ENCODE data around the gene AADACL4.
"Not testable (repeated sequence)": the region's sequence is repeated elsewhere in the genome, so short reads cannot be mapped to it uniquely, and the experiment has no call there.

AADACL4 gene

GRCh38 chr1:12709696-12710095 is 65.8 kb downstream of the AADACL4 start:
- DNase-seq (ENCODE audit: low read depth in 1 of 2, low spot score in 1 of 2), result no peak

- DNase-seq (ENCODE audit: low read depth in 1 of 2, low spot score in 1 of 2), result no peak
These were observed 67.7 kb downstream of the AADACL4 start for GRCh38 chr1:12711536-12711935.

- no peak for DNase-seq (ENCODE audit: low read depth in 1 of 2, low spot score in 1 of 2)
These were observed 68.2 kb downstream of the AADACL4 start for GRCh38 chr1:12712076-12712475.

- DNase-seq (ENCODE audit: low read depth in 1 of 2, low spot score in 1 of 2), result no peak
These were observed 69.0 kb downstream of the AADACL4 start for GRCh38 chr1:12712929-12713328.

GRCh38 chr1:12713651-12714050 is 69.8 kb downstream of the AADACL4 start:
- not testable (repeated sequence) for DNase-seq (ENCODE audit: low read depth in 1 of 2, low spot score in 1 of 2)

- no peak for DNase-seq (ENCODE audit: low read depth in 1 of 2, low spot score in 1 of 2)
These were observed 71.0 kb downstream of the AADACL4 start for GRCh38 chr1:12714710-12715475.

GRCh38 chr1:12715896-12716437 is 72.1 kb downstream of the AADACL4 start, which contains the start of gene AADACL3:
AADACL3 (plus strand) TSS chr1:12716110; CDS start chr1:12716177, 67 bp downstream.
- no peak for DNase-seq (ENCODE audit: low read depth in 1 of 2, low spot score in 1 of 2)

All from activated T-helper 1 cell treated with anti-CD3 and anti-CD28 coated beads, Interleukin-2, amount 50 U/mL, for 16 hours (primary cell).